GM23338 (cell line): ENCODE data around the gene DCAF12L2. TPM values are rescaled to one million over a fixed set of nuclear protein-coding genes. Genes with fewer than 3 reads are reported as not detected.
A peak's percentile ranks its signal among the peaks of the same experiment; 100 is the strongest.

Experiments
- ATAC-seq: fragments of 200-7000 bp; cut with Tn5 transposase; 3 replicates; pipeline ENCODE4 v1.9.1; 2020
- DNase-seq: peaks from one replicate; pipeline ENCODE4 v3.0.0-alpha.2; 2015; ENCODE audit warnings: low spot score
- H2AFZ ChIP-seq: fragments of 200-600 bp; sonication (generic); 2 replicates; pipeline ENCODE4 v1.8.0; 2016; ENCODE audit warnings: antibody characterized with exemption, mild to moderate bottlenecking, moderate library complexity
- H3F3A ChIP-seq: fragments of 200-600 bp; sonication (generic); replicated peaks from 2 replicates; pipeline ENCODE4 v1.8.0; 2017; ENCODE audit warnings: antibody characterized with exemption, mixed run types, low read depth
- H3K27ac ChIP-seq: fragments of 200-600 bp; sonication (generic); 2 replicates; pipeline ENCODE4 v1.6.1; 2016; ENCODE audit warnings: low read depth
- H3K27me3 ChIP-seq: fragments of 200-600 bp; sonication (generic); 2 replicates; pipeline ENCODE4 v1.8.0; 2016; ENCODE audit warnings: mild to moderate bottlenecking, mixed run types, moderate library complexity; ENCODE audit not compliant: insufficient read depth
- H3K36me3 ChIP-seq: fragments of 200-600 bp; sonication (generic); 2 replicates; pipeline ENCODE4 v1.8.0; 2016; ENCODE audit warnings: mild to moderate bottlenecking; ENCODE audit not compliant: insufficient read depth
- H3K4me1 ChIP-seq: fragments of 200-600 bp; sonication (generic); 2 replicates; pipeline ENCODE4 v1.8.0; 2016; ENCODE audit warnings: mild to moderate bottlenecking, moderate library complexity; ENCODE audit not compliant: insufficient read depth
- H3K4me2 ChIP-seq: fragments of 200-600 bp; sonication (generic); 2 replicates; pipeline ENCODE4 v1.7.1; 2017; ENCODE audit warnings: mixed run types
- H3K4me3 ChIP-seq: fragments of 200-600 bp; sonication (generic); 2 replicates; pipeline ENCODE4 v1.6.1; 2016; ENCODE audit warnings: mixed run types
- H3K79me2 ChIP-seq: fragments of 200-600 bp; sonication (generic); replicated peaks from 2 replicates; pipeline ENCODE4 v1.8.0; 2017; ENCODE audit warnings: mild to moderate bottlenecking; ENCODE audit not compliant: insufficient read depth
- H3K9me2 ChIP-seq: fragments of 200-600 bp; sonication (generic); 2 replicates; pipeline ENCODE4 v1.8.0; 2017; ENCODE audit not compliant: insufficient read depth
- H4K20me1 ChIP-seq: fragments of 200-600 bp; sonication (generic); replicated peaks from 2 replicates; pipeline ENCODE4 v1.8.0; 2017; ENCODE audit warnings: mild to moderate bottlenecking; ENCODE audit not compliant: insufficient read depth
- H3K27ac Mint-ChIP-seq: 2 replicates; pipeline ENCODE4 v1.8.0; 2020; ENCODE audit warnings: inconsistent platforms, mild to moderate bottlenecking, moderate library complexity, mixed read lengths
- H3K27me3 Mint-ChIP-seq: 3 replicates; pipeline ENCODE4 v1.8.0; 2022; ENCODE audit warnings: low read depth, mild to moderate bottlenecking, moderate library complexity, mixed read lengths, inconsistent platforms; ENCODE audit not compliant: insufficient read depth, poor library complexity
- H3K36me3 Mint-ChIP-seq: 3 replicates; pipeline ENCODE4 v1.8.0; 2021; ENCODE audit warnings: low read depth, mild to moderate bottlenecking, inconsistent platforms, moderate library complexity, mixed read lengths
- H3K4me1 Mint-ChIP-seq: 3 replicates; pipeline ENCODE4 v1.8.0; 2020; ENCODE audit warnings: mild to moderate bottlenecking, inconsistent platforms, mixed read lengths
- H3K4me3 Mint-ChIP-seq: 3 replicates; pipeline ENCODE4 v1.8.0; 2021; ENCODE audit warnings: moderate library complexity, mild to moderate bottlenecking, inconsistent platforms, mixed read lengths
- H3K9me3 Mint-ChIP-seq: 3 replicates; pipeline ENCODE4 v1.8.0; 2020; ENCODE audit warnings: moderate library complexity, mild to moderate bottlenecking, inconsistent platforms, mixed read lengths
- CREB1 ChIP-seq: fragments of 250-450 bp; sonication (Bioruptor Pico); IDR thresholded peaks from 2 replicates; pipeline ENCODE4 v1.5.0; 2020; ENCODE audit warnings: low read depth, mild to moderate bottlenecking, moderate library complexity
- ETS1 ChIP-seq: IDR thresholded peaks from 2 replicates; pipeline ENCODE4 v1.6.1; 2016; ENCODE audit warnings: antibody characterized with exemption
- EZH2 ChIP-seq: fragments of 200-600 bp; sonication (generic); IDR thresholded peaks from one replicate; pipeline ENCODE4 v1.8.0; 2017; ENCODE audit warnings: antibody characterized with exemption, mild to moderate bottlenecking, low read depth; ENCODE audit not compliant: unreplicated experiment
- EZH2phosphoT487 ChIP-seq: fragments of 200-600 bp; sonication (generic); IDR thresholded peaks from one replicate; pipeline ENCODE4 v1.8.1; 2018; ENCODE audit warnings: antibody characterized with exemption; ENCODE audit not compliant: unreplicated experiment
- JUNB ChIP-seq: IDR thresholded peaks from one replicate; pipeline ENCODE4 v1.6.1; 2016; ENCODE audit warnings: antibody characterized with exemption; ENCODE audit not compliant: unreplicated experiment
- NANOG ChIP-seq: IDR thresholded peaks from 2 replicates; pipeline ENCODE4 v1.6.1; 2016; ENCODE audit warnings: antibody characterized with exemption, borderline replicate concordance
- POLR2AphosphoS5 ChIP-seq: IDR thresholded peaks from 2 replicates; pipeline ENCODE4 v1.6.1; 2016; ENCODE audit warnings: antibody characterized with exemption, low read depth
- STAT1 ChIP-seq: IDR thresholded peaks from one replicate; pipeline ENCODE4 v1.6.1; 2016; ENCODE audit warnings: antibody characterized with exemption; ENCODE audit not compliant: unreplicated experiment
- ZNF114 ChIP-seq: fragments of 250-450 bp; sonication (Bioruptor Pico); IDR thresholded peaks from 2 replicates; pipeline ENCODE4 v1.5.0; 2020; ENCODE audit warnings: mild to moderate bottlenecking, moderate library complexity
- ZNF331 ChIP-seq: fragments of 250-450 bp; sonication (Bioruptor Pico); IDR thresholded peaks from 2 replicates; pipeline ENCODE4 v1.5.0; 2020; ENCODE audit warnings: low read depth, mild to moderate bottlenecking, moderate library complexity
- polyA plus RNA-seq: library from polyadenylated mRNA; unstranded; fragments of >200 nt; fragmentation: Nextera tagmentation; extraction: Ambion mirVana; gene quantifications from 2 replicates; pipeline ENCODE4 v1.2.1, GENCODE V29; 2016
- total RNA-seq: library from RNA; depleted of rRNA; stranded (reverse); fragments of >200 nt; shearing (Covaris generic); gene quantifications from 2 replicates; pipeline ENCODE4 v1.2.3, GENCODE V29; 2014
- TF ChIP-seq, protein P1 (sequence below), 2 experiments: fragments of 200-600 bp in 1 of 2; sonication (generic) in 1 of 2; conservative IDR thresholded peaks; 2 replicates each; pipeline versions ENCODE4 v1.5.1 to v1.6.1; 2016 to 2017; ENCODE audit warnings: antibody characterized with exemption in 2 of 2, low read depth in 2 of 2, mild to moderate bottlenecking in 2 of 2, moderate library complexity in 1 of 2
- TF ChIP-seq, protein P2 (sequence below): fragments of 250-450 bp; sonication (Bioruptor Pico); IDR thresholded peaks from 2 replicates; pipeline ENCODE4 v1.5.0; 2020; ENCODE audit warnings: mild to moderate bottlenecking, moderate library complexity
- TF ChIP-seq, protein P3 (sequence below): IDR thresholded peaks from one replicate; pipeline ENCODE4 v1.6.1; 2018; ENCODE audit warnings: antibody characterized with exemption; ENCODE audit not compliant: unreplicated experiment

The DCAF12L2 gene
- total and polyA plus RNA-seq, 2 experiments from 2014 or later: 0.45 to 1.3 TPM

DNA sequence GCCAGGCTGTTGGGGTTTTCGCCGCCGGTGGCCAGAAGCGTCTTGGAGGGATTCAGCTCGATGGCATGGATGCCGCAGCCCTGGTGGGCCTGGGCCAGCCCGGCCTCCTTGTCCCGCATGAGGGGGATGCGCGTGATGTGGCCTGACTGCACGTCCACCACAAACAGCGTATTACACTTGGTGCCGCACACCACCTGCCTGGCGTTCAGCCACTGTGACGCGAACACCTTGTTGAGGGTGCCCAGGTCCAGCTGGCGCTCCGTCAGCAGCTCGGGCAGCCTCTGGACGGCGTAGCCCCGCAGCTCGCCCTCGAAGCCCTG is 728 bp downstream of the DCAF12L2 start:
- H3K4me3 Mint-ChIP-seq: peak overlapping the region; percentile 62; the same call in 2 of the 3 replicates
- TF ChIP-seq POLR2AphosphoS5: no peak
- TF ChIP-seq, protein P1, sequence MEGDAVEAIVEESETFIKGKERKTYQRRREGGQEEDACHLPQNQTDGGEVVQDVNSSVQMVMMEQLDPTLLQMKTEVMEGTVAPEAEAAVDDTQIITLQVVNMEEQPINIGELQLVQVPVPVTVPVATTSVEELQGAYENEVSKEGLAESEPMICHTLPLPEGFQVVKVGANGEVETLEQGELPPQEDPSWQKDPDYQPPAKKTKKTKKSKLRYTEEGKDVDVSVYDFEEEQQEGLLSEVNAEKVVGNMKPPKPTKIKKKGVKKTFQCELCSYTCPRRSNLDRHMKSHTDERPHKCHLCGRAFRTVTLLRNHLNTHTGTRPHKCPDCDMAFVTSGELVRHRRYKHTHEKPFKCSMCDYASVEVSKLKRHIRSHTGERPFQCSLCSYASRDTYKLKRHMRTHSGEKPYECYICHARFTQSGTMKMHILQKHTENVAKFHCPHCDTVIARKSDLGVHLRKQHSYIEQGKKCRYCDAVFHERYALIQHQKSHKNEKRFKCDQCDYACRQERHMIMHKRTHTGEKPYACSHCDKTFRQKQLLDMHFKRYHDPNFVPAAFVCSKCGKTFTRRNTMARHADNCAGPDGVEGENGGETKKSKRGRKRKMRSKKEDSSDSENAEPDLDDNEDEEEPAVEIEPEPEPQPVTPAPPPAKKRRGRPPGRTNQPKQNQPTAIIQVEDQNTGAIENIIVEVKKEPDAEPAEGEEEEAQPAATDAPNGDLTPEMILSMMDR (conservative IDR thresholded peaks at IDR 0.05; ENCODE audit: low read depth in 2 of 2): no peak
- no peak for TF ChIP-seq ETS1
- no peak for TF ChIP-seq NANOG
- TF ChIP-seq JUNB: no peak
- no peak for TF ChIP-seq STAT1
- TF ChIP-seq CREB1 (CRISPR knock-in tag): no peak
- TF ChIP-seq ZNF114 (CRISPR knock-in tag): no peak
- TF ChIP-seq, protein P2, sequence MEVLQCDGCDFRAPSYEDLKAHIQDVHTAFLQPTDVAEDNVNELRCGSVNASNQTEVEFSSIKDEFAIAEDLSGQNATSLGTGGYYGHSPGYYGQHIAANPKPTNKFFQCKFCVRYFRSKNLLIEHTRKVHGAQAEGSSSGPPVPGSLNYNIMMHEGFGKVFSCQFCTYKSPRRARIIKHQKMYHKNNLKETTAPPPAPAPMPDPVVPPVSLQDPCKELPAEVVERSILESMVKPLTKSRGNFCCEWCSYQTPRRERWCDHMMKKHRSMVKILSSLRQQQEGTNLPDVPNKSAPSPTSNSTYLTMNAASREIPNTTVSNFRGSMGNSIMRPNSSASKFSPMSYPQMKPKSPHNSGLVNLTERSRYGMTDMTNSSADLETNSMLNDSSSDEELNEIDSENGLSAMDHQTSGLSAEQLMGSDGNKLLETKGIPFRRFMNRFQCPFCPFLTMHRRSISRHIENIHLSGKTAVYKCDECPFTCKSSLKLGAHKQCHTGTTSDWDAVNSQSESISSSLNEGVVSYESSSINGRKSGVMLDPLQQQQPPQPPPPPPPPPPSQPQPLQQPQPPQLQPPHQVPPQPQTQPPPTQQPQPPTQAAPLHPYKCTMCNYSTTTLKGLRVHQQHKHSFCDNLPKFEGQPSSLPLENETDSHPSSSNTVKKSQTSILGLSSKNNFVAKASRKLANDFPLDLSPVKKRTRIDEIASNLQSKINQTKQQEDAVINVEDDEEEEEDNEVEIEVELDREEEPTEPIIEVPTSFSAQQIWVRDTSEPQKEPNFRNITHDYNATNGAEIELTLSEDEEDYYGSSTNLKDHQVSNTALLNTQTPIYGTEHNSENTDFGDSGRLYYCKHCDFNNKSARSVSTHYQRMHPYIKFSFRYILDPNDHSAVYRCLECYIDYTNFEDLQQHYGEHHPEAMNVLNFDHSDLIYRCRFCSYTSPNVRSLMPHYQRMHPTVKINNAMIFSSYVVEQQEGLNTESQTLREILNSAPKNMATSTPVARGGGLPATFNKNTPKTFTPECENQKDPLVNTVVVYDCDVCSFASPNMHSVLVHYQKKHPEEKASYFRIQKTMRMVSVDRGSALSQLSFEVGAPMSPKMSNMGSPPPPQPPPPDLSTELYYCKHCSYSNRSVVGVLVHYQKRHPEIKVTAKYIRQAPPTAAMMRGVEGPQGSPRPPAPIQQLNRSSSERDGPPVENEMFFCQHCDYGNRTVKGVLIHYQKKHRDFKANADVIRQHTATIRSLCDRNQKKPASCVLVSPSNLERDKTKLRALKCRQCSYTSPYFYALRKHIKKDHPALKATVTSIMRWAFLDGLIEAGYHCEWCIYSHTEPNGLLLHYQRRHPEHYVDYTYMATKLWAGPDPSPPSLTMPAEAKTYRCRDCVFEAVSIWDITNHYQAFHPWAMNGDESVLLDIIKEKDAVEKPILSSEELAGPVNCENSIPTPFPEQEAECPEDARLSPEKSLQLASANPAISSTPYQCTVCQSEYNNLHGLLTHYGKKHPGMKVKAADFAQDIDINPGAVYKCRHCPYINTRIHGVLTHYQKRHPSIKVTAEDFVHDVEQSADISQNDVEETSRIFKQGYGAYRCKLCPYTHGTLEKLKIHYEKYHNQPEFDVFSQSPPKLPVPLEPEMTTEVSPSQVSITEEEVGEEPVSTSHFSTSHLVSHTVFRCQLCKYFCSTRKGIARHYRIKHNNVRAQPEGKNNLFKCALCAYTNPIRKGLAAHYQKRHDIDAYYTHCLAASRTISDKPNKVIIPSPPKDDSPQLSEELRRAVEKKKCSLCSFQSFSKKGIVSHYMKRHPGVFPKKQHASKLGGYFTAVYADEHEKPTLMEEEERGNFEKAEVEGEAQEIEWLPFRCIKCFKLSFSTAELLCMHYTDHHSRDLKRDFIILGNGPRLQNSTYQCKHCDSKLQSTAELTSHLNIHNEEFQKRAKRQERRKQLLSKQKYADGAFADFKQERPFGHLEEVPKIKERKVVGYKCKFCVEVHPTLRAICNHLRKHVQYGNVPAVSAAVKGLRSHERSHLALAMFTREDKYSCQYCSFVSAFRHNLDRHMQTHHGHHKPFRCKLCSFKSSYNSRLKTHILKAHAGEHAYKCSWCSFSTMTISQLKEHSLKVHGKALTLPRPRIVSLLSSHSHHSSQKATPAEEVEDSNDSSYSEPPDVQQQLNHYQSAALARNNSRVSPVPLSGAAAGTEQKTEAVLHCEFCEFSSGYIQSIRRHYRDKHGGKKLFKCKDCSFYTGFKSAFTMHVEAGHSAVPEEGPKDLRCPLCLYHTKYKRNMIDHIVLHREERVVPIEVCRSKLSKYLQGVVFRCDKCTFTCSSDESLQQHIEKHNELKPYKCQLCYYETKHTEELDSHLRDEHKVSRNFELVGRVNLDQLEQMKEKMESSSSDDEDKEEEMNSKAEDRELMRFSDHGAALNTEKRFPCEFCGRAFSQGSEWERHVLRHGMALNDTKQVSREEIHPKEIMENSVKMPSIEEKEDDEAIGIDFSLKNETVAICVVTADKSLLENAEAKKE: no peak
- no peak for TF ChIP-seq EZH2phosphoT487
- no peak for TF ChIP-seq EZH2
- TF ChIP-seq, protein P3, sequence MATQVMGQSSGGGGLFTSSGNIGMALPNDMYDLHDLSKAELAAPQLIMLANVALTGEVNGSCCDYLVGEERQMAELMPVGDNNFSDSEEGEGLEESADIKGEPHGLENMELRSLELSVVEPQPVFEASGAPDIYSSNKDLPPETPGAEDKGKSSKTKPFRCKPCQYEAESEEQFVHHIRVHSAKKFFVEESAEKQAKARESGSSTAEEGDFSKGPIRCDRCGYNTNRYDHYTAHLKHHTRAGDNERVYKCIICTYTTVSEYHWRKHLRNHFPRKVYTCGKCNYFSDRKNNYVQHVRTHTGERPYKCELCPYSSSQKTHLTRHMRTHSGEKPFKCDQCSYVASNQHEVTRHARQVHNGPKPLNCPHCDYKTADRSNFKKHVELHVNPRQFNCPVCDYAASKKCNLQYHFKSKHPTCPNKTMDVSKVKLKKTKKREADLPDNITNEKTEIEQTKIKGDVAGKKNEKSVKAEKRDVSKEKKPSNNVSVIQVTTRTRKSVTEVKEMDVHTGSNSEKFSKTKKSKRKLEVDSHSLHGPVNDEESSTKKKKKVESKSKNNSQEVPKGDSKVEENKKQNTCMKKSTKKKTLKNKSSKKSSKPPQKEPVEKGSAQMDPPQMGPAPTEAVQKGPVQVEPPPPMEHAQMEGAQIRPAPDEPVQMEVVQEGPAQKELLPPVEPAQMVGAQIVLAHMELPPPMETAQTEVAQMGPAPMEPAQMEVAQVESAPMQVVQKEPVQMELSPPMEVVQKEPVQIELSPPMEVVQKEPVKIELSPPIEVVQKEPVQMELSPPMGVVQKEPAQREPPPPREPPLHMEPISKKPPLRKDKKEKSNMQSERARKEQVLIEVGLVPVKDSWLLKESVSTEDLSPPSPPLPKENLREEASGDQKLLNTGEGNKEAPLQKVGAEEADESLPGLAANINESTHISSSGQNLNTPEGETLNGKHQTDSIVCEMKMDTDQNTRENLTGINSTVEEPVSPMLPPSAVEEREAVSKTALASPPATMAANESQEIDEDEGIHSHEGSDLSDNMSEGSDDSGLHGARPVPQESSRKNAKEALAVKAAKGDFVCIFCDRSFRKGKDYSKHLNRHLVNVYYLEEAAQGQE: no peak
- TF ChIP-seq ZNF331: no peak
- no peak overlapping the region for H3K27ac Mint-ChIP-seq

More for the DNA sequence above, 728 bp downstream of the DCAF12L2 start:
- Histone ChIP-seq H3K4me1 (no peaks in the 10 kb centered on the region), H3K4me2 (peak overlapping the region; percentile 26; the same call in 1 of the 2 replicates), H2AFZ (no peak overlapping the region), H3K79me2 (no peaks in the 10 kb centered on the region), H3K27ac (no peak overlapping the region), H3K27me3 (peaks cover 11% of the 10 kb centered on the region; the same call in 1 of the 2 replicates), H3K9me2 (no peaks in the 10 kb centered on the region), H3K4me3 (peak overlapping the region; percentile 44), H4K20me1 (no peaks in the 10 kb centered on the region), H3F3A (no peaks in the 10 kb centered on the region), H3K36me3 (no peaks in the 10 kb centered on the region)
- no peak for DNase-seq
- no peak for ATAC-seq
- H3K27me3 Mint-ChIP-seq: peaks cover 15% of the 10 kb centered on the region
- no peaks in the 10 kb centered on the region for H3K4me1 Mint-ChIP-seq
- H3K9me3 Mint-ChIP-seq: no peaks in the 10 kb centered on the region
- H3K36me3 Mint-ChIP-seq: no peaks in the 10 kb centered on the region
